NOMO-1 treated with dmso at 0.1 percent for 144 hours (cell line): ENCODE results near the gene RAB31.

Source experiments
- DNase-seq: peaks from one replicate; lab custom pipeline; 2025; ENCODE audit not compliant: unreplicated experiment; lab: John Stamatoyannopoulos, UW

Gene RAB31

GRCh38 chr18:9737006-9737405, 28.9 kb downstream of the RAB31 start:
- DNase-seq = no peak

- no peak for DNase-seq
Measured at GRCh38 chr18:9737472-9738121, 29.5 kb downstream of the RAB31 start.

GRCh38 chr18:9738266-9738969, 30.3 kb downstream of the RAB31 start:
- no peak for DNase-seq

GRCh38 chr18:9739516-9739915, 31.4 kb downstream of the RAB31 start:
- no peak for DNase-seq

GRCh38 chr18:9740071-9740470, 32.0 kb downstream of the RAB31 start:
- DNase-seq = no peak

- DNase-seq = no peak
Measured at GRCh38 chr18:9741406-9741792, 33.3 kb downstream of the RAB31 start.

- DNase-seq = no peak
Measured at GRCh38 chr18:9741793-9742523, 33.9 kb downstream of the RAB31 start.

GRCh38 chr18:9742524-9743131, 34.5 kb downstream of the RAB31 start:
- DNase-seq = no peak

GRCh38 chr18:9743200-9744016, 35.3 kb downstream of the RAB31 start:
- peak; percentile 89 for DNase-seq

GRCh38 chr18:9746958-9747357, 38.9 kb downstream of the RAB31 start:
- DNase-seq = no peak

- no peak for DNase-seq
Measured at GRCh38 chr18:9749611-9750010, 41.5 kb downstream of the RAB31 start.

- DNase-seq = no peak
Measured at GRCh38 chr18:9750112-9750511, 42.0 kb downstream of the RAB31 start.

- peak; percentile 40 for DNase-seq
Measured at GRCh38 chr18:9750606-9751304, 42.7 kb downstream of the RAB31 start.

- DNase-seq = no peak
Measured at GRCh38 chr18:9751371-9752031, 43.4 kb downstream of the RAB31 start.

- peak; percentile 35 for DNase-seq
Measured at GRCh38 chr18:9753846-9754245, 45.7 kb downstream of the RAB31 start.

GRCh38 chr18:9755110-9755509, 47.0 kb downstream of the RAB31 start:
- DNase-seq = no peak

- DNase-seq = peak; percentile 69
Measured at GRCh38 chr18:9755615-9756014, 47.5 kb downstream of the RAB31 start.

- DNase-seq = no peak
Measured at GRCh38 chr18:9756271-9756932, 48.3 kb downstream of the RAB31 start.

GRCh38 chr18:9756933-9757470, 48.9 kb downstream of the RAB31 start:
- no peak for DNase-seq
